Measurements from ENCODE around the gene CCDC93.
"Not testable (repeated sequence)": the region's sequence is repeated elsewhere in the genome, so short reads cannot be mapped to it uniquely, and the experiment has no call there.

The CCDC93 gene

DNA sequence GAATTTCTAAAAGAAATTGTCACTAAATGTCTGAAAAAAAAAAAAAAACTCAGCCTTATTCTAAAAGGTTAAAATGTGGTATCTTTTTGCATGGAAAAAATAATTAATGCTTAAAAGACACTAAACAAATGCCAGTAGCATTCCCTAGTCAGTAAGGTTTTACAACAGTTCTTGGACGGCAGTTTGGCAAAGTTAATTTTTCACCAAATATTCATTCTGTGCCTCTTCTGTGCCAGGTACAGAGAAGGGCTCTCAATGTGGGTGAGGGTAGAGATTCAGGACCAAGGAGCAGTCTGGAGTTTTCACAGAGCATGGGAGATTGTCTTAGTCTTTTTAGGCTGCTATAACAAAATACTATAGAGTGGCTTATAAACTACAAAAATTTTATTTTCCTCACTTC is 6.0 kb upstream of the CCDC93 start:
- TF ChIP-seq MYC (IDR thresholded peaks at IDR 0.05; ENCODE audit: low read depth, low read length), result no peak
- TF ChIP-seq, protein P1, sequence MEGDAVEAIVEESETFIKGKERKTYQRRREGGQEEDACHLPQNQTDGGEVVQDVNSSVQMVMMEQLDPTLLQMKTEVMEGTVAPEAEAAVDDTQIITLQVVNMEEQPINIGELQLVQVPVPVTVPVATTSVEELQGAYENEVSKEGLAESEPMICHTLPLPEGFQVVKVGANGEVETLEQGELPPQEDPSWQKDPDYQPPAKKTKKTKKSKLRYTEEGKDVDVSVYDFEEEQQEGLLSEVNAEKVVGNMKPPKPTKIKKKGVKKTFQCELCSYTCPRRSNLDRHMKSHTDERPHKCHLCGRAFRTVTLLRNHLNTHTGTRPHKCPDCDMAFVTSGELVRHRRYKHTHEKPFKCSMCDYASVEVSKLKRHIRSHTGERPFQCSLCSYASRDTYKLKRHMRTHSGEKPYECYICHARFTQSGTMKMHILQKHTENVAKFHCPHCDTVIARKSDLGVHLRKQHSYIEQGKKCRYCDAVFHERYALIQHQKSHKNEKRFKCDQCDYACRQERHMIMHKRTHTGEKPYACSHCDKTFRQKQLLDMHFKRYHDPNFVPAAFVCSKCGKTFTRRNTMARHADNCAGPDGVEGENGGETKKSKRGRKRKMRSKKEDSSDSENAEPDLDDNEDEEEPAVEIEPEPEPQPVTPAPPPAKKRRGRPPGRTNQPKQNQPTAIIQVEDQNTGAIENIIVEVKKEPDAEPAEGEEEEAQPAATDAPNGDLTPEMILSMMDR (IDR thresholded peaks at IDR 0.05; ENCODE audit: low read depth, low read length), result no peak
- no peak for TF ChIP-seq POLR2A (IDR thresholded peaks at IDR 0.05; ENCODE audit: extremely low read depth, insufficient read length)
- TF ChIP-seq MAX (IDR thresholded peaks at IDR 0.05; ENCODE audit: low read depth, low read length), result no peak
- H3K4me3 ChIP-seq (ENCODE audit: low read depth, low read length), result no peak overlapping the region
- no peak for DNase-seq (ENCODE audit: low read depth)

DNA sequence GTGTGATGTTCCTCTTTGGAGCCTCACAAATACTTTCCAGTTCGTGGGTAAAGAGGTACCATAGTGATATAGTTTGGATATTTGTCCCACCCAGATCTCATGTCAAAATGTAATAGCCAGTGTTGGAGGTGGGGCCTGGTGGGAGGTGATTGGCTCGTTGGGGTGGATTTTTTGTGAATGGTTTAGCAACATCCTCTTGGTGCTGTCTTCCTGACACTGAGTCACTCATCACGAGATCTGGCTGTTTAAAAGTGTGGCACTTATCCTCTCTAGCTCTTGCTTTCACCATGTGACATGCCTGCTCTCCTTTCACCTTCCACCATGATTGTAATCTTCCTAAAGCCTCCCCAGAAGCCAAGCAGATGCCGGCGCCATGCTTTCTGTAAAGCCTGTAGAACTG is 3.0 kb upstream of the CCDC93 start:
- peak; percentile 77 for DNase-seq (ENCODE audit: low read depth)
- H3K4me3 ChIP-seq (ENCODE audit: low read depth, low read length), result no peak overlapping the region
- TF ChIP-seq MAX (IDR thresholded peaks at IDR 0.05; ENCODE audit: low read depth, low read length) (peak; percentile 76), MYC (IDR thresholded peaks at IDR 0.05; ENCODE audit: low read depth, low read length) (no peak)

GRCh38 chr2:118015761-118016160 is 1.9 kb upstream of the CCDC93 start:
- not testable (repeated sequence) for DNase-seq (ENCODE audit: low read depth); H3K4me3 ChIP-seq (ENCODE audit: low read depth, low read length)

DNA sequence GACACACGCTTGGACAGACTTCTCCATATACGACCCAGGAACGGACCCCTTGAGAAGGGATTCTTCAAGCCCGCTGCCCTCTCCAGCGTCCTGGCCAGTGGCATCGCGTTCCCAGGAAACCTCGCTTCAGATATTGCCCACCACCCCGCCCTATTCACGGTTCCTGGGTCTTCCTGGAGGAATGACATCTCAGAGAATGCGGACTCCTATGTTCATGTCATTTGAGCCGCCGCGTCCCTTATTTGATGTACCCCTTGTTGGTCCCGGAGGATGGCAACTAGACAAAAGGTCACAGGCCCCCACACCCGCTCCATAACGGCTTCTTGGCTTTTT is 588 bp upstream of the CCDC93 start:
- TF ChIP-seq MAX (IDR thresholded peaks at IDR 0.05; ENCODE audit: low read depth, low read length) (no peak), MYC (IDR thresholded peaks at IDR 0.05; ENCODE audit: low read depth, low read length) (no peak), POLR2A (IDR thresholded peaks at IDR 0.05; ENCODE audit: extremely low read depth, insufficient read length) (no peak)
- TF ChIP-seq, protein P1 (IDR thresholded peaks at IDR 0.05; ENCODE audit: low read depth, low read length), result no peak
- no peak for DNase-seq (ENCODE audit: low read depth)
- peak overlapping the region; percentile 68 for H3K4me3 ChIP-seq (ENCODE audit: low read depth, low read length)

GRCh38 chr2:118013221-118013723 is 598 bp downstream of the CCDC93 start:
- TF ChIP-seq MYC (IDR thresholded peaks at IDR 0.05; ENCODE audit: low read depth, low read length) (no peak), POLR2A (IDR thresholded peaks at IDR 0.05; ENCODE audit: extremely low read depth, insufficient read length) (no peak), MAX (IDR thresholded peaks at IDR 0.05; ENCODE audit: low read depth, low read length) (no peak)
- TF ChIP-seq, protein P1 (IDR thresholded peaks at IDR 0.05; ENCODE audit: low read depth, low read length), result no peak
- peak overlapping the region; percentile 84 for H3K4me3 ChIP-seq (ENCODE audit: low read depth, low read length)
- DNase-seq (ENCODE audit: low read depth), result peak; percentile 64

DNA sequence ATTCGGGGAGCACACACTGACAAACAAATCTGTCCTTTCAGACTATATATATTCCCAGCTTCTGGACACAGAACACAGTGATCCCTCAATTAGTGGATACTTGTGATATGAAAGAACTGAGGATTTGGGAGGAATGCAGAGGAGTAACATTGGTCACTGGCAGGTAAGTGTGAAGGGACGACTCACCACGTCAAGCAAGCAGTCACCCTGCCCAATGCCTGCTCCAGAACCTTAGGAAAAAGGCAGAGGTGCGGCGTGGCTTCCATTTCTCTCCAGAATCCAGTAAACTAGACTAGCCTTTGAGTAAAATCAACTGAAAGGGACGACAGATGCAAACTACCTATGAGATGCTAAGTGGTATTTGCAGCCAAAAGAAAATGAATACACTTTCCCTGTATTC is 1.1 kb downstream of the CCDC93 start:
- H3K4me3 ChIP-seq (ENCODE audit: low read depth, low read length), result peak overlapping the region; percentile 84
- peak; percentile 14 for DNase-seq (ENCODE audit: low read depth)
- TF ChIP-seq MAX (IDR thresholded peaks at IDR 0.05; ENCODE audit: low read depth, low read length) (no peak), POLR2A (IDR thresholded peaks at IDR 0.05; ENCODE audit: extremely low read depth, insufficient read length) (no peak), MYC (IDR thresholded peaks at IDR 0.05; ENCODE audit: low read depth, low read length) (no peak)
- TF ChIP-seq, protein P1 (IDR thresholded peaks at IDR 0.05; ENCODE audit: low read depth, low read length), result no peak

DNA sequence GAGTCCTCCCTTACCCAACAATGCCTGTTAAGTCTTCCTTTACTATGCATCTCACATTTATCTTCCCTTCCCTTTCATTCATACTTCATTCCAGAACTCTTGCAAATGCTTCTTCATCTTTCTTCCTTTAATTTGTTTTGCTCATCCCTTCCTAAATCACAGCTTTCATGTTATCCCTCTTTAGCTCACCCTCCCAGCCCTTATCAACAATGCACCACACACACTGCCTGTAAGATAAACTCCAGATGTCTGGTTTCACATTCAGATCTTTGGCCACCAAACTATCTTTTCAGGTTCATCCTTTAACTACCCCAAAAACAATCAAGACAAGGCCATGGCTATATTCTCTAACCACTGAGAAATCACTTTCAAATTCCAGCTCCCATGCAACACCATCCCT is 3.4 kb downstream of the CCDC93 start:
- no peak for DNase-seq (ENCODE audit: low read depth)
- no peak overlapping the region for H3K4me3 ChIP-seq (ENCODE audit: low read depth, low read length)
- no peak for TF ChIP-seq MAX (IDR thresholded peaks at IDR 0.05; ENCODE audit: low read depth, low read length)
